Vagina (tissue), 2 donors: ENCODE measurements around the gene TSPAN15.

Experiments
- POLR2A ChIP-seq, 2 donors: fragments of 450-650 bp; IDR thresholded peaks; one replicate each; pipeline ENCODE4 v1.6.1; 2017; ENCODE audit warnings: antibody characterized with exemption in 2 of 2, mild to moderate bottlenecking in 2 of 2, moderate library complexity in 2 of 2
- POLR2AphosphoS5 ChIP-seq, 2 donors: sonication (generic); formaldehyde crosslinking; IDR thresholded peaks; one replicate each; pipeline ENCODE4 v1.9.0; 2017; ENCODE audit warnings: antibody characterized with exemption in 2 of 2, mild to moderate bottlenecking in 2 of 2, low read depth in 1 of 2; ENCODE audit not compliant: insufficient read depth in 1 of 2
- TF ChIP-seq, protein P1 (sequence below), 3 experiments: fragments of 450-650 bp in 2 of 3; fragments of 200-600 bp in 1 of 3; sonication (generic) in 1 of 3; IDR thresholded peaks; one replicate each; pipeline ENCODE4 v1.5.1; 2017 to 2019; ENCODE audit warnings: antibody characterized with exemption in 3 of 3, mild to moderate bottlenecking in 2 of 3, moderate library complexity in 2 of 3

DNA sequence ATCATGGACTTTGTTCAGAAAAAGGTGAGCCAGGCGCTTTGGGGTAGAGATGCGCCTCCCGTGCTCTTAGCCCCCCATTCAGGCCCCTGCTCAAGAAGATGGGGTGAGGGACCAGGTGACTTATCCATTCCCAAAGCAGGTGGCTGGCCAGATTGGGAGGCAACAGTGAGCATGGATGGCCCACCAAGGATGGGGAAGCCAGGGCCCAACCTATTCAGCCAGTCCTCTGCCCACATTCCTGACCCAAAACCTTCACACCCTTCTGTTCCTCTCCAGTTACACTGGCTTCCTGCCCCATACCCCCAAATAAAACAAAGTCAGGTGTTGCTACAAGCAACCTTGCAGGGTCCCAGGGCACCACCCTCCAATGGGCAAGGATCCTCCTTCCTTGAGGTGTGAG lies 44.4 kb downstream of the TSPAN15 start:
- TF ChIP-seq POLR2A (IDR thresholded peaks at IDR 0.05) (no peak), POLR2AphosphoS5 (IDR thresholded peaks at IDR 0.05; ENCODE audit: insufficient read depth in 1 of 2, low read depth in 1 of 2) (no peak)
- TF ChIP-seq, protein P1, sequence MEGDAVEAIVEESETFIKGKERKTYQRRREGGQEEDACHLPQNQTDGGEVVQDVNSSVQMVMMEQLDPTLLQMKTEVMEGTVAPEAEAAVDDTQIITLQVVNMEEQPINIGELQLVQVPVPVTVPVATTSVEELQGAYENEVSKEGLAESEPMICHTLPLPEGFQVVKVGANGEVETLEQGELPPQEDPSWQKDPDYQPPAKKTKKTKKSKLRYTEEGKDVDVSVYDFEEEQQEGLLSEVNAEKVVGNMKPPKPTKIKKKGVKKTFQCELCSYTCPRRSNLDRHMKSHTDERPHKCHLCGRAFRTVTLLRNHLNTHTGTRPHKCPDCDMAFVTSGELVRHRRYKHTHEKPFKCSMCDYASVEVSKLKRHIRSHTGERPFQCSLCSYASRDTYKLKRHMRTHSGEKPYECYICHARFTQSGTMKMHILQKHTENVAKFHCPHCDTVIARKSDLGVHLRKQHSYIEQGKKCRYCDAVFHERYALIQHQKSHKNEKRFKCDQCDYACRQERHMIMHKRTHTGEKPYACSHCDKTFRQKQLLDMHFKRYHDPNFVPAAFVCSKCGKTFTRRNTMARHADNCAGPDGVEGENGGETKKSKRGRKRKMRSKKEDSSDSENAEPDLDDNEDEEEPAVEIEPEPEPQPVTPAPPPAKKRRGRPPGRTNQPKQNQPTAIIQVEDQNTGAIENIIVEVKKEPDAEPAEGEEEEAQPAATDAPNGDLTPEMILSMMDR (IDR thresholded peaks at IDR 0.05) = no peak
